HCT116 (cell line): ENCODE measurements around the gene CA10. TPM values are rescaled to one million over a fixed set of nuclear protein-coding genes. Genes with fewer than 3 reads are reported as not detected.

Experiments used
- ATAC-seq: fragments of 200-7000 bp; cut with Tn5 transposase; 2 replicates; pipeline ENCODE4 v1.9.1; 2020; ENCODE audit warnings: mild to moderate bottlenecking, moderate library complexity
- BruUV-seq: library from RNA; stranded (reverse); fragments of 400-500 nt; replicated peaks from 2 replicates; lab custom pipeline; 2021; lab: Mats Ljungman, UMichigan
- CTCF ChIA-PET: fragments of 300-600 bp; sonication (Branson Sonifier 250); formaldehyde crosslinking; loops from one replicate; lab custom pipeline; 2021; ENCODE audit warnings: antibody characterized with exemption; lab: Charles Lee
- POLR2A ChIA-PET: fragments of 300-600, 350-600 bp; sonication (Branson Sonifier 250); formaldehyde crosslinking; loops from one replicate; lab custom pipeline; 2021; ENCODE audit warnings: antibody characterized with exemption; lab: Charles Lee
- RAD21 ChIA-PET, 2 experiments: fragments of 300-600 bp; sonication (Branson Sonifier 250); formaldehyde crosslinking; loops; one replicate each; lab custom pipeline; 2023; ENCODE audit warnings: low total read pairs in 2 of 2; ENCODE audit not compliant: uncharacterized antibody in 2 of 2, unreplicated experiment in 2 of 2, low non-redundant PET in 1 of 2; lab: Charles Lee
- DNase-seq: peaks from one replicate; pipeline ENCODE4 v3.0.0-alpha.2; 2010; ENCODE audit warnings: low read depth, low spot score
- H2AFZ ChIP-seq: fragments of 200-600 bp; shearing (Covaris generic), sonication (generic); 2 replicates; pipeline ENCODE4 v1.6.1; 2017; ENCODE audit warnings: low read depth, mixed run types, mixed read lengths, antibody characterized with exemption, low read length; ENCODE audit not compliant: poor library complexity, severe bottlenecking
- H3K27ac ChIP-seq: 2 replicates; pipeline ENCODE4 v1.5.1; 2012; ENCODE audit warnings: low read depth, low read length
- H3K27me3 ChIP-seq: fragments of 200-600 bp; sonication (generic); 2 replicates; pipeline ENCODE4 v1.6.1; 2016; ENCODE audit warnings: mixed run types, low read length, mixed read lengths; ENCODE audit not compliant: insufficient read depth
- H3K36me3 ChIP-seq, 2 experiments: fragments of 200-500 bp in 1 of 2; fragments of 200-600 bp in 1 of 2; sonication (Bioruptor generic) in 1 of 2; sonication (generic) in 1 of 2; 2 replicates each; pipeline versions ENCODE4 v1.5.1 to v1.6.1; 2014 to 2016; ENCODE audit warnings: low read length in 2 of 2, inconsistent platforms in 1 of 2, mixed read lengths in 1 of 2, mixed run types in 1 of 2; ENCODE audit not compliant: insufficient read depth in 2 of 2, control insufficient read depth in 1 of 2
- H3K4me1 ChIP-seq, 2 experiments: fragments of 200-600 bp in 1 of 2; sonication (generic) in 1 of 2; 2 replicates each; pipeline versions ENCODE4 v1.5.1 to v1.6.1; 2012 to 2017; ENCODE audit warnings: low read length in 2 of 2, inconsistent platforms in 1 of 2, mild to moderate bottlenecking in 1 of 2, mixed read lengths in 1 of 2, mixed run types in 1 of 2, moderate library complexity in 1 of 2; ENCODE audit not compliant: insufficient read depth in 2 of 2, control insufficient read depth in 1 of 2
- H3K4me2 ChIP-seq: fragments of 200-600 bp; sonication (generic); 2 replicates; pipeline ENCODE4 v1.6.1; 2017; ENCODE audit warnings: mixed run types, low read length, mixed read lengths
- H3K4me3 ChIP-seq, 2 experiments: fragments of 200-600 bp in 1 of 2; sonication (generic) in 1 of 2; replicated peaks in 1 of 2; 2 replicates each; pipeline ENCODE4 v1.5.1; 2011 to 2016; ENCODE audit warnings: low read length in 2 of 2, control low read depth in 1 of 2, low read depth in 1 of 2, mild to moderate bottlenecking in 1 of 2, mixed read lengths in 1 of 2, mixed run types in 1 of 2
- H3K79me2 ChIP-seq: fragments of 200-600 bp; sonication (generic); 2 replicates; pipeline ENCODE4 v1.6.1; 2017; ENCODE audit warnings: mild to moderate bottlenecking, mixed run types, low read length, moderate library complexity, mixed read lengths; ENCODE audit not compliant: insufficient read depth
- H3K9ac ChIP-seq: fragments of 200-600 bp; sonication (generic); 2 replicates; pipeline ENCODE4 v1.6.1; 2016; ENCODE audit warnings: low read length, mixed read lengths
- H3K9me2 ChIP-seq: fragments of 200-600 bp; sonication (generic), shearing (Covaris generic); 2 replicates; pipeline ENCODE4 v1.6.1; 2017; ENCODE audit warnings: mixed run types, mild to moderate bottlenecking, moderate library complexity; ENCODE audit not compliant: insufficient read depth
- H3K9me3 ChIP-seq, 2 experiments: fragments of 200-500 bp in 1 of 2; fragments of 200-600 bp in 1 of 2; sonication (Bioruptor generic) in 1 of 2; sonication (generic) in 1 of 2; 2 replicates each; pipeline ENCODE4 v1.6.1; 2014 to 2017; ENCODE audit warnings: low read length in 2 of 2, mixed read lengths in 2 of 2, inconsistent platforms in 1 of 2, low read depth in 1 of 2, mild to moderate bottlenecking in 1 of 2, mixed run types in 1 of 2, moderate library complexity in 1 of 2; ENCODE audit not compliant: control insufficient read depth in 1 of 2, insufficient read depth in 1 of 2
- H4K20me1 ChIP-seq: fragments of 200-600 bp; sonication (generic), shearing (Covaris generic); 2 replicates; pipeline ENCODE4 v1.6.1; 2017; ENCODE audit warnings: mixed run types, mild to moderate bottlenecking, moderate library complexity; ENCODE audit not compliant: insufficient read depth
- CBX3 ChIP-seq: IDR thresholded peaks from 2 replicates; pipeline ENCODE4 v1.6.1; 2012; ENCODE audit warnings: low read depth
- CTCF ChIP-seq, 3 experiments: fragments of 200-600 bp in 1 of 3; sonication (generic) in 1 of 3; IDR thresholded peaks in 2 of 3; conservative IDR thresholded peaks in 1 of 3; 2 replicates each; pipeline ENCODE4 v1.5.1; 2012 to 2017; ENCODE audit warnings: low read depth in 2 of 3, low read length in 2 of 3, antibody characterized with exemption in 1 of 3, borderline replicate concordance in 1 of 3, control low read depth in 1 of 3, mild to moderate bottlenecking in 1 of 3, mixed read lengths in 1 of 3, mixed run types in 1 of 3, moderate library complexity in 1 of 3; ENCODE audit not compliant: insufficient read depth in 1 of 3
- EGR1 ChIP-seq: IDR thresholded peaks from 2 replicates; pipeline ENCODE4 v1.6.1; 2012; ENCODE audit warnings: low read depth
- EZH2 ChIP-seq: fragments of 200-600 bp; sonication (generic); IDR thresholded peaks from 2 replicates; pipeline ENCODE4 v1.6.1; 2017; ENCODE audit warnings: antibody characterized with exemption, mixed run types
- FOSL1 ChIP-seq: IDR thresholded peaks from 2 replicates; pipeline ENCODE4 v1.6.1; 2012; ENCODE audit warnings: low read depth
- REST ChIP-seq: IDR thresholded peaks from 2 replicates; pipeline ENCODE4 v1.6.1; 2012; ENCODE audit warnings: low read depth
- SP1 ChIP-seq: IDR thresholded peaks from 2 replicates; pipeline ENCODE4 v1.6.1; 2012; ENCODE audit warnings: low read depth
- ZBTB33 ChIP-seq: IDR thresholded peaks from 2 replicates; pipeline ENCODE4 v1.6.1; 2011; ENCODE audit warnings: mild to moderate bottlenecking, low read length, moderate library complexity; ENCODE audit not compliant: insufficient replicate concordance; ENCODE audit errors: extremely low read depth
- ZNF274 ChIP-seq: fragments of 200-500 bp; sonication (Bioruptor generic); IDR thresholded peaks from 2 replicates; pipeline ENCODE4 v1.6.1; 2014; ENCODE audit warnings: mild to moderate bottlenecking, low read depth, low read length, inconsistent platforms
- intact Hi-C: fragments of 100-400 bp; cut with micrococcal nuclease; formaldehyde crosslinking; loops from 2 replicates; pipeline ENCODE4 v1.10.0; 2022
- total RNA-seq: library from RNA; stranded (reverse); gene quantifications from one replicate; pipeline ENCODE4 v1.2.1, GENCODE V29; 2021; ENCODE audit not compliant: unreplicated experiment

CA10 gene
- total RNA-seq, 1 experiment from 2014 or later = not detected

GRCh38 chr17:51830886-51831285, 327.6 kb downstream of the CA10 start (continued):
- TF ChIP-seq ZBTB33 (no peak), REST (no peak), ZNF274 (no peak), SP1 (no peak), EGR1 (no peak)

GRCh38 chr17:51830451-51830850, 328.1 kb downstream of the CA10 start:
- H2AFZ ChIP-seq = no peak overlapping the region
- H3K9ac ChIP-seq = no peak overlapping the region
- H3K9me3 ChIP-seq = no peaks in the 10 kb centered on the region
- H3K27me3 ChIP-seq = no peaks in the 10 kb centered on the region
- no peaks in the 10 kb centered on the region for H3K36me3 ChIP-seq
- no peak overlapping the region for H3K4me3 ChIP-seq
- H3K9me2 ChIP-seq = no peaks in the 10 kb centered on the region
- ChIA-PET POLR2A (no interaction called here), CTCF (no interaction called here), RAD21 (no interaction called here)
- H3K4me1 ChIP-seq = no peaks in the 10 kb centered on the region
- BruUV-seq = no TSS peak
- intact Hi-C loops = no loop called here
- no peaks in the 10 kb centered on the region for H4K20me1 ChIP-seq
- DNase-seq (no peak), ATAC-seq (no peak)
- no peak overlapping the region for H3K4me2 ChIP-seq
- H3K27ac ChIP-seq = no peak overlapping the region
- H3K79me2 ChIP-seq = no peaks in the 10 kb centered on the region
- TF ChIP-seq ZBTB33 (no peak), FOSL1 (no peak), CTCF (IDR thresholded peaks at IDR 0.05 in 2 of 3, conservative IDR thresholded peaks at IDR 0.05 in 1 of 3; ENCODE audit: borderline replicate concordance in 1 of 3, insufficient read depth in 1 of 3, low read depth in 2 of 3, low read length in 2 of 3) (no peak), EGR1 (no peak), CBX3 (no peak), REST (no peak), EZH2 (no peak)
